ENCODE data around the gene ADGRE3.
"Not testable (repeated sequence)": the region's sequence is repeated elsewhere in the genome, so short reads cannot be mapped to it uniquely, and the experiment has no call there.

ADGRE3 gene

GRCh38 chr19:14619404-14619803 lies 55.2 kb downstream of the ADGRE3 start:
- TF ChIP-seq CTCF (IDR thresholded peaks at IDR 0.05; ENCODE audit: low read depth, low read length), result no peak
- Histone ChIP-seq H3K27ac (no peak overlapping the region), H3K9me3 (ENCODE audit: severe bottlenecking) (peaks cover 14% of the 10 kb centered on the region), H3K4me3 (ENCODE audit: low read depth, low read length) (no peak overlapping the region), H3K36me3 (no peaks in the 10 kb centered on the region), H3K27me3 (ENCODE audit: insufficient read depth, low read depth, severe bottlenecking) (peaks cover 34% of the 10 kb centered on the region)
- DNase-seq, result no peak

GRCh38 chr19:14616407-14616806 lies 58.2 kb downstream of the ADGRE3 start:
- DNase-seq, result no peak
- H3K27me3 ChIP-seq (ENCODE audit: insufficient read depth, low read depth, severe bottlenecking), result peaks cover 54% of the 10 kb centered on the region
- no peak overlapping the region for H3K27ac ChIP-seq
- TF ChIP-seq CTCF (IDR thresholded peaks at IDR 0.05; ENCODE audit: low read depth, low read length), result no peak
- no peaks in the 10 kb centered on the region for H3K36me3 ChIP-seq
- H3K9me3 ChIP-seq (ENCODE audit: severe bottlenecking), result peaks cover 14% of the 10 kb centered on the region
- no peak overlapping the region for H3K4me3 ChIP-seq (ENCODE audit: low read depth, low read length)

- no peaks in the 10 kb centered on the region for H3K36me3 ChIP-seq
- H3K4me3 ChIP-seq (ENCODE audit: low read depth, low read length), result no peak overlapping the region
- DNase-seq, result no peak
- H3K9me3 ChIP-seq (ENCODE audit: severe bottlenecking), result peaks cover 14% of the 10 kb centered on the region
- H3K27me3 ChIP-seq (ENCODE audit: insufficient read depth, low read depth, severe bottlenecking), result peaks cover 49% of the 10 kb centered on the region
- H3K27ac ChIP-seq, result no peak overlapping the region
- TF ChIP-seq CTCF (IDR thresholded peaks at IDR 0.05; ENCODE audit: low read depth, low read length), result no peak
These were observed 59.0 kb downstream of the ADGRE3 start for GRCh38 chr19:14615623-14616022.

- H3K27ac ChIP-seq, result no peak overlapping the region
- H3K9me3 ChIP-seq (ENCODE audit: severe bottlenecking), result peaks cover 3% of the 10 kb centered on the region
- no peak overlapping the region for H3K4me3 ChIP-seq (ENCODE audit: low read depth, low read length)
- no peak for TF ChIP-seq CTCF (IDR thresholded peaks at IDR 0.05; ENCODE audit: low read depth, low read length)
- no peak for DNase-seq
- peaks cover 63% of the 10 kb centered on the region for H3K27me3 ChIP-seq (ENCODE audit: insufficient read depth, low read depth, severe bottlenecking)
- no peaks in the 10 kb centered on the region for H3K36me3 ChIP-seq
These were observed 60.6 kb downstream of the ADGRE3 start for GRCh38 chr19:14614099-14614412.

GRCh38 chr19:14613399-14614098 lies 61.1 kb downstream of the ADGRE3 start:
- not testable (repeated sequence) for H3K27ac ChIP-seq; DNase-seq; H3K4me3 ChIP-seq (ENCODE audit: low read depth, low read length); H3K36me3 ChIP-seq; H3K9me3 ChIP-seq (ENCODE audit: severe bottlenecking)
- peaks cover 63% of the 10 kb centered on the region for H3K27me3 ChIP-seq (ENCODE audit: insufficient read depth, low read depth, severe bottlenecking)

- Histone ChIP-seq H3K27me3 (ENCODE audit: insufficient read depth, low read depth, severe bottlenecking) (peaks cover 67% of the 10 kb centered on the region), H3K4me3 (ENCODE audit: low read depth, low read length) (no peak overlapping the region), H3K9me3 (ENCODE audit: severe bottlenecking) (peaks cover 2% of the 10 kb centered on the region), H3K27ac (no peak overlapping the region), H3K36me3 (no peaks in the 10 kb centered on the region)
- no peak for TF ChIP-seq CTCF (IDR thresholded peaks at IDR 0.05; ENCODE audit: low read depth, low read length)
- DNase-seq, result no peak
These were observed 62.0 kb downstream of the ADGRE3 start for GRCh38 chr19:14612657-14613056.

GRCh38 chr19:14612242-14612641 lies 62.4 kb downstream of the ADGRE3 start:
- H3K27me3 ChIP-seq (ENCODE audit: insufficient read depth, low read depth, severe bottlenecking), result peaks cover 69% of the 10 kb centered on the region
- not testable (repeated sequence) for H3K9me3 ChIP-seq (ENCODE audit: severe bottlenecking); H3K4me3 ChIP-seq (ENCODE audit: low read depth, low read length); H3K27ac ChIP-seq; H3K36me3 ChIP-seq; DNase-seq
